Esophagus squamous epithelium (tissue), 4 donors: ENCODE data around the gene GPR137C.

Source experiments
- CTCF ChIP-seq, 6 experiments: fragments of 450-650 bp in 4 of 6; fragments of 200-600 bp in 2 of 6; sonication (generic) in 2 of 6; IDR thresholded peaks; one replicate each; pipeline ENCODE4 v1.5.1; 2016 to 2019; ENCODE audit warnings: antibody characterized with exemption in 6 of 6, mild to moderate bottlenecking in 4 of 6, moderate library complexity in 4 of 6
- POLR2A ChIP-seq, 4 donors: fragments of 450-650 bp; IDR thresholded peaks; one replicate each; pipeline ENCODE4 v1.6.1; 2017; ENCODE audit warnings: antibody characterized with exemption in 4 of 4, mild to moderate bottlenecking in 4 of 4, moderate library complexity in 3 of 4

- TF ChIP-seq CTCF (IDR thresholded peaks at IDR 0.05) (no peak), POLR2A (IDR thresholded peaks at IDR 0.05) (no peak)
Observed at GRCh38 chr14:52575858-52576257, 23.2 kb downstream of the GPR137C start.
